Activated naive CD8-positive, alpha-beta T cell treated with anti-CD3 and anti-CD28 coated beads, Interleukin-2, amount 10 ng/mL, durations not matched to agents 7 days and 5 days (primary cell): ENCODE measurements around the gene SLC16A3. TPM values are rescaled to one million over a fixed set of nuclear protein-coding genes. Genes with fewer than 3 reads are reported as not detected.

Source experiments
- ATAC-seq: fragments of 150-1000 bp; cut with Tn5 transposase; one replicate; pipeline ENCODE4 v1.10.0; 2021; ENCODE audit warnings: low read depth, moderate library complexity
- POLR2A ChIA-PET: fragments of 350-600 bp; sonication (Branson Sonifier 250); formaldehyde crosslinking; loops from one replicate; lab custom pipeline; 2021; ENCODE audit warnings: antibody characterized with exemption; lab: Charles Lee
- DNase-seq: peaks from one replicate; pipeline ENCODE4 v3.0.0; 2021
- H3K27ac Mint-ChIP-seq: one replicate; pipeline ENCODE4 v1.8.0; 2022; ENCODE audit warnings: mild to moderate bottlenecking, mixed read lengths
- H3K27me3 Mint-ChIP-seq: one replicate; pipeline ENCODE4 v1.8.0; 2022; ENCODE audit warnings: mild to moderate bottlenecking, moderate library complexity, mixed read lengths
- H3K36me3 Mint-ChIP-seq: one replicate; pipeline ENCODE4 v1.8.0; 2021; ENCODE audit warnings: mild to moderate bottlenecking, mixed read lengths
- H3K4me1 Mint-ChIP-seq: one replicate; pipeline ENCODE4 v1.8.0; 2021; ENCODE audit warnings: mixed read lengths
- H3K4me3 Mint-ChIP-seq: one replicate; pipeline ENCODE4 v1.8.0; 2022; ENCODE audit warnings: mild to moderate bottlenecking, moderate library complexity, mixed read lengths
- H3K9me3 Mint-ChIP-seq: one replicate; pipeline ENCODE4 v1.8.0; 2021; ENCODE audit warnings: mixed read lengths
- total RNA-seq, 2 experiments: library from RNA; stranded (reverse); gene quantifications; one replicate each; pipeline ENCODE4 v1.2.3, GENCODE V29; 2021

SLC16A3 gene
- total RNA-seq, 2 experiments from 2014 or later, result 195 to 211 TPM

- DNase-seq (no peak), ATAC-seq (no peak)
- POLR2A ChIA-PET, result no interaction called here
- Mint-ChIP-seq H3K27ac (no peak overlapping the region), H3K4me3 (no peak overlapping the region), H3K27me3 (no peaks in the 10 kb centered on the region), H3K36me3 (no peaks in the 10 kb centered on the region), H3K4me1 (peaks cover 18% of the 10 kb centered on the region), H3K9me3 (no peaks in the 10 kb centered on the region)
These were observed 50.0 kb downstream of the SLC16A3 start for GRCh38 chr17:82278786-82279391.

GRCh38 chr17:82280537-82280936, 51.7 kb downstream of the SLC16A3 start:
- no peak for ATAC-seq
- Mint-ChIP-seq H3K36me3 (no peaks in the 10 kb centered on the region), H3K27me3 (peaks cover 2% of the 10 kb centered on the region), H3K4me3 (no peak overlapping the region), H3K27ac (no peak overlapping the region), H3K4me1 (peaks cover 18% of the 10 kb centered on the region), H3K9me3 (no peaks in the 10 kb centered on the region)
- no peak for DNase-seq
- POLR2A ChIA-PET, result interaction anchor here (1.0 to 3.7 kb wide), 3 partner anchors 12 to 18 kb away, joined by 3 to 22 read pairs (median 4); no protein-coding TSS in a partner anchor

- Mint-ChIP-seq H3K9me3 (no peaks in the 10 kb centered on the region), H3K4me1 (peaks cover 18% of the 10 kb centered on the region), H3K27ac (peak overlapping the region; percentile 43), H3K36me3 (no peaks in the 10 kb centered on the region), H3K27me3 (peaks cover 2% of the 10 kb centered on the region), H3K4me3 (no peak overlapping the region)
- DNase-seq, result no peak
- ATAC-seq, result peak; percentile 61
- POLR2A ChIA-PET, result interaction anchor here (1.0 to 3.7 kb wide), 3 partner anchors 11 to 17 kb away, joined by 3 to 22 read pairs (median 4); no protein-coding TSS in a partner anchor
These were observed 52.2 kb downstream of the SLC16A3 start for GRCh38 chr17:82281076-82281475.

- Mint-ChIP-seq H3K36me3 (no peaks in the 10 kb centered on the region), H3K4me3 (peak overlapping the region; percentile 2), H3K4me1 (peaks cover 18% of the 10 kb centered on the region), H3K9me3 (no peaks in the 10 kb centered on the region), H3K27ac (peak overlapping the region; percentile 43), H3K27me3 (peaks cover 2% of the 10 kb centered on the region)
- POLR2A ChIA-PET, result interaction anchor here (1.0 to 3.7 kb wide), 4 partner anchors 10 to 17 kb away, joined by 3 to 22 read pairs (median 4); no protein-coding TSS in a partner anchor
- peak; percentile 14 for ATAC-seq
- DNase-seq, result no peak
These were observed 52.8 kb downstream of the SLC16A3 start for GRCh38 chr17:82281502-82282238.

GRCh38 chr17:82282239-82283207, 53.7 kb downstream of the SLC16A3 start:
- Mint-ChIP-seq H3K27ac (no peak overlapping the region), H3K4me3 (no peak overlapping the region), H3K27me3 (peaks cover 2% of the 10 kb centered on the region), H3K9me3 (no peaks in the 10 kb centered on the region), H3K36me3 (no peaks in the 10 kb centered on the region), H3K4me1 (peaks cover 18% of the 10 kb centered on the region)
- DNase-seq (no peak), ATAC-seq (no peak)
- POLR2A ChIA-PET, result interaction anchor here (1.1 to 3.7 kb wide), 3 partner anchors 9 to 16 kb away, joined by 3 to 22 read pairs (median 4); partner anchors contain the start of gene CSNK1D

- POLR2A ChIA-PET, result interaction anchor here (1.4 to 3.7 kb wide), 2 partner anchors 9 to 10 kb away, joined by 4 to 22 read pairs; partner anchors contain the start of gene CSNK1D
- H3K27me3 Mint-ChIP-seq, result peaks cover 2% of the 10 kb centered on the region
- no peaks in the 10 kb centered on the region for H3K9me3 Mint-ChIP-seq
- H3K36me3 Mint-ChIP-seq, result no peaks in the 10 kb centered on the region
- DNase-seq (no peak), ATAC-seq (peak; percentile 31)
- no peak overlapping the region for H3K27ac Mint-ChIP-seq
- H3K4me3 Mint-ChIP-seq, result no peak overlapping the region
- peaks cover 25% of the 10 kb centered on the region for H3K4me1 Mint-ChIP-seq
These were observed 54.4 kb downstream of the SLC16A3 start for GRCh38 chr17:82283208-82283749.

- ATAC-seq (no peak), DNase-seq (no peak)
- H3K9me3 Mint-ChIP-seq, result no peaks in the 10 kb centered on the region
- H3K4me1 Mint-ChIP-seq, result peaks cover 25% of the 10 kb centered on the region
- H3K4me3 Mint-ChIP-seq, result no peak overlapping the region
- no peak overlapping the region for H3K27ac Mint-ChIP-seq
- H3K36me3 Mint-ChIP-seq, result no peaks in the 10 kb centered on the region
- POLR2A ChIA-PET, result interaction anchor here (0.6 kb wide), 1 partner anchor 86 kb away, joined by 3 read pairs; no protein-coding TSS in a partner anchor
- peaks cover 2% of the 10 kb centered on the region for H3K27me3 Mint-ChIP-seq
These were observed 56.3 kb downstream of the SLC16A3 start for GRCh38 chr17:82285141-82285540.

GRCh38 chr17:82287013-82287867, 58.4 kb downstream of the SLC16A3 start:
- H3K27ac Mint-ChIP-seq, result no peak overlapping the region
- H3K4me3 Mint-ChIP-seq, result no peak overlapping the region
- POLR2A ChIA-PET, result no interaction called here
- H3K36me3 Mint-ChIP-seq, result no peaks in the 10 kb centered on the region
- peaks cover 12% of the 10 kb centered on the region for H3K4me1 Mint-ChIP-seq
- ATAC-seq (no peak), DNase-seq (no peak)
- H3K27me3 Mint-ChIP-seq, result peaks cover 2% of the 10 kb centered on the region
- no peaks in the 10 kb centered on the region for H3K9me3 Mint-ChIP-seq

- Mint-ChIP-seq H3K27me3 (peaks cover 2% of the 10 kb centered on the region), H3K4me1 (peaks cover 12% of the 10 kb centered on the region), H3K4me3 (no peak overlapping the region), H3K27ac (no peak overlapping the region), H3K36me3 (no peaks in the 10 kb centered on the region), H3K9me3 (no peaks in the 10 kb centered on the region)
- ATAC-seq (no peak), DNase-seq (no peak)
- POLR2A ChIA-PET, result no interaction called here
These were observed 59.3 kb downstream of the SLC16A3 start for GRCh38 chr17:82287868-82288801.
